HG03521 (cell line): Measurements from ENCODE around the gene MYH11.
A peak's percentile ranks its signal among the peaks of the same experiment; 100 is the strongest.

Experiments
- ATAC-seq: cut with Tn5 transposase; IDR thresholded peaks from one replicate; pipeline ENCODE4 v1.9.1; 2021; ENCODE audit warnings: mild to moderate bottlenecking, moderate library complexity; ENCODE audit not compliant: unreplicated experiment

MYH11 gene

GRCh38 chr16:15856901-15857698 is at the start of gene MYH11:
MYH11 (minus strand) TSS chr16:15857028; CDS start chr16:15838252, 18,776 bp downstream.
- no peak for ATAC-seq

- ATAC-seq: no peak
Observed at GRCh38 chr16:15906439-15906838, 49.6 kb upstream of the MYH11 start.

- ATAC-seq: no peak
Observed at GRCh38 chr16:15903960-15904359, 47.1 kb upstream of the MYH11 start.

- no peak for ATAC-seq
Observed at GRCh38 chr16:15900901-15901500, 44.2 kb upstream of the MYH11 start.

GRCh38 chr16:15900357-15900756 is 43.5 kb upstream of the MYH11 start:
- ATAC-seq: no peak

- no peak for ATAC-seq
Observed at GRCh38 chr16:15899538-15900100, 42.8 kb upstream of the MYH11 start.

- ATAC-seq: no peak
Observed at GRCh38 chr16:15898654-15899053, 41.8 kb upstream of the MYH11 start.

GRCh38 chr16:15897834-15898254 is 41.0 kb upstream of the MYH11 start:
- ATAC-seq: peak; percentile 79

GRCh38 chr16:15897121-15897780 is 40.4 kb upstream of the MYH11 start:
- ATAC-seq: no peak

- no peak for ATAC-seq
Observed at GRCh38 chr16:15894571-15895374, 37.9 kb upstream of the MYH11 start.

- ATAC-seq: no peak
Observed at GRCh38 chr16:15891508-15891907, 34.7 kb upstream of the MYH11 start.

GRCh38 chr16:15888072-15888976 is 31.5 kb upstream of the MYH11 start, which contains the start of gene CEP20:
CEP20 (minus strand) TSS chr16:15888603; CDS start chr16:15888585, 18 bp downstream.
- ATAC-seq: peak; percentile 98

GRCh38 chr16:15887283-15887682 is 30.5 kb upstream of the MYH11 start:
- ATAC-seq: no peak

GRCh38 chr16:15886078-15886477 is 29.2 kb upstream of the MYH11 start:
- ATAC-seq: no peak

- ATAC-seq: no peak
Observed at GRCh38 chr16:15885560-15886001, 28.8 kb upstream of the MYH11 start.

- no peak for ATAC-seq
Observed at GRCh38 chr16:15882563-15882962, 25.7 kb upstream of the MYH11 start.

- ATAC-seq: no peak
Observed at GRCh38 chr16:15881794-15882379, 25.1 kb upstream of the MYH11 start.

- ATAC-seq: no peak
Observed at GRCh38 chr16:15880434-15881308, 23.8 kb upstream of the MYH11 start.
